Measurements from ENCODE around the gene RNF5.
"Not testable (repeated sequence)": the region's sequence is repeated elsewhere in the genome, so short reads cannot be mapped to it uniquely, and the experiment has no call there.

Gene RNF5

GRCh38 chr6:32187009-32187709 lies 9.0 kb downstream of the RNF5 start:
- Mint-ChIP-seq H3K4me1 (ENCODE audit: low read depth) (peaks cover 69% of the 10 kb centered on the region), H3K36me3 (ENCODE audit: low read depth) (peaks cover 90% of the 10 kb centered on the region), H3K27me3 (no peaks in the 10 kb centered on the region), H3K27ac (peak overlapping the region; percentile 93), H3K9me3 (no peaks in the 10 kb centered on the region), H3K4me3 (peak overlapping the region; percentile 95)
- intact Hi-C loops (cut with micrococcal nuclease) = no loop called here

DNA sequence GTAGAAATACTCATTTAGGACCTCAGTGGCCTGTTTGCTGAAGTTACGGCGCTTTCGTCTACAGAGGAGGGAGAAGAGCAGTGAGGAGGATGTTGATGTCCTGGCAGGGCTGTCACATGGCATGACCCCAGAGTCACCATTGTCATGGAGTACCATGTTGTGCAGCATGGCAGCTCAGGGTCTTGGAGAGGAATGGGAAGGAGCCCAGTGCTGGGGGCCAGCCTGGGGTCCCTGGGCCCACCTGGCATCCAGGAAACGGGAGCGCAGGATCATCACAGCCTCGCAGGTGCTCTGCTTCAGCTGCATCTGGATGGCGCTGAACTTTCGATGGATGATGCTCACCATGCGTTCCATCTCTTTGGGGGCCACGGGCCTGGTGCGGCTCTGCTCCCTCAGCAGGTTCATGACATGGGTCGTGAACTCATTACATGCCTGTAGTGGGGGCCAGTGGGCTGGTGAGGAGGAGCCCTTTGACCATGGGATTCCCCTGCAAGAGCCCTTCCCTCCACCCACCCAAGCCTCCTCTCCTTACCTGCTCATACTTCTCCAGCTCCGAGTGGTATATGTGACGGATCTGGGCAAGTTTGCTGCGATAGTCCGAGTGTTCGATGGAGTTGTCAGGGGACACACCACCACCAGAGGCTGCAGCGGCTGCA lies 9.6 kb downstream of the RNF5 start:
- Mint-ChIP-seq H3K36me3 (ENCODE audit: low read depth) (peaks cover 88% of the 10 kb centered on the region), H3K27ac (peak overlapping the region; percentile 93), H3K4me3 (peak overlapping the region; percentile 95), H3K4me1 (ENCODE audit: low read depth) (peaks cover 69% of the 10 kb centered on the region)
- H3K9me3 Mint-ChIP-seq; H3K27me3 Mint-ChIP-seq; intact Hi-C loops (cut with micrococcal nuclease): not testable (repeated sequence)

DNA sequence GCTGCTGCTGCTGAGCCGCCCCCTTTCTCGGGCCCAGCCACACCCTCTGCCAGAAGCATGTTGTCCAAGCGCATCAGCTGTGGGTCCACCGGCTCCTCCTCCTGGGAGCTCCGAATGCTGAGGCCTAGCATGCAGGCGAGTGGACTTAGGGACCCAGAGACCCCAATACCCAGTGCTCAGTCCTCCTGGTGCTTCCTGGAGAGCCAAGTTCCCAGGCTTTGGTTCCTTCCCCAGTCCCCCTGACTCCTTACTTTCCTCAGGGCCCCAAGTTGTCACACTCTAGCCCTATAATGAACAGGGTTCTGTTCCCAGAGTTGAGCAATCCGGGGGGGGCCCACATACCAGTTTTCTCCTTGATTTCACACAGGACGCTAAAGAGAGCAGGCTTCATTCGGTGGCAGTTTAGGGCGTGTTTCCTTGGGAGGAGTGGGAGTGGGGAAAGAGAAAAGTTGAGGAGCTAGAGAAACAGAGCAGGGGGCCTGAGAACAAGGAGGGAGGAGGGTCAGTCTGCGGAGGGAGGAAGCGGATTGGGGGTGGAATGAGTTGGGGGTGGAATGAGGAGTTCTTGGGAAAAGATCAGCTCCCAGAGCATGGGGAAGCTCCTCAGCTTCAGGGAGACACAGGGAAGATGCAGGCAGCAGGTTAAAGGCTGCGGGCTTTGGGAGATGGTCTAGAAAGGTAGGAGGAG lies 10.3 kb downstream of the RNF5 start:
- H3K4me3 Mint-ChIP-seq = peak overlapping the region; percentile 95

GRCh38 chr6:32189069-32189741 lies 11.0 kb downstream of the RNF5 start:
- Mint-ChIP-seq H3K9me3 (no peaks in the 10 kb centered on the region), H3K4me3 (peak overlapping the region; percentile 95), H3K27ac (peak overlapping the region; percentile 93), H3K27me3 (no peaks in the 10 kb centered on the region), H3K36me3 (ENCODE audit: low read depth) (peaks cover 74% of the 10 kb centered on the region), H3K4me1 (ENCODE audit: low read depth) (peaks cover 76% of the 10 kb centered on the region)
- intact Hi-C loops (cut with micrococcal nuclease) = no loop called here

More for the DNA sequence above, 10.3 kb downstream of the RNF5 start:
- H3K4me1 Mint-ChIP-seq (ENCODE audit: low read depth) = peaks cover 71% of the 10 kb centered on the region
- H3K9me3 Mint-ChIP-seq = no peaks in the 10 kb centered on the region
- no peaks in the 10 kb centered on the region for H3K27me3 Mint-ChIP-seq
- intact Hi-C loops (cut with micrococcal nuclease) = no loop called here
- H3K36me3 Mint-ChIP-seq (ENCODE audit: low read depth) = peaks cover 81% of the 10 kb centered on the region
- peak overlapping the region; percentile 93 for H3K27ac Mint-ChIP-seq

GRCh38 chr6:32189742-32190053 lies 11.5 kb downstream of the RNF5 start:
- Mint-ChIP-seq H3K27ac (peak overlapping the region; percentile 93), H3K4me1 (ENCODE audit: low read depth) (peaks cover 78% of the 10 kb centered on the region), H3K27me3 (no peaks in the 10 kb centered on the region), H3K4me3 (peak overlapping the region; percentile 95), H3K36me3 (ENCODE audit: low read depth) (peaks cover 72% of the 10 kb centered on the region), H3K9me3 (no peaks in the 10 kb centered on the region)
- intact Hi-C loops (cut with micrococcal nuclease) = no loop called here

- Mint-ChIP-seq H3K9me3 (no peaks in the 10 kb centered on the region), H3K4me3 (peak within 1 kb of the TSS; percentile 95), H3K36me3 (ENCODE audit: low read depth) (peaks cover 71% of the 10 kb centered on the region), H3K27me3 (no peaks in the 10 kb centered on the region), H3K27ac (peak within 1 kb of the TSS; percentile 93), H3K4me1 (ENCODE audit: low read depth) (peaks cover 83% of the 10 kb centered on the region)
- intact Hi-C loops (cut with micrococcal nuclease) = no loop called here
Measured at GRCh38 chr6:32190054-32190851, 12.0 kb downstream of the RNF5 start, which contains the start of gene PBX2. Gene PBX2, minus strand, starts transcription at chr6:32190202. Its CDS starts 287 bp downstream, at chr6:32189915.

DNA sequence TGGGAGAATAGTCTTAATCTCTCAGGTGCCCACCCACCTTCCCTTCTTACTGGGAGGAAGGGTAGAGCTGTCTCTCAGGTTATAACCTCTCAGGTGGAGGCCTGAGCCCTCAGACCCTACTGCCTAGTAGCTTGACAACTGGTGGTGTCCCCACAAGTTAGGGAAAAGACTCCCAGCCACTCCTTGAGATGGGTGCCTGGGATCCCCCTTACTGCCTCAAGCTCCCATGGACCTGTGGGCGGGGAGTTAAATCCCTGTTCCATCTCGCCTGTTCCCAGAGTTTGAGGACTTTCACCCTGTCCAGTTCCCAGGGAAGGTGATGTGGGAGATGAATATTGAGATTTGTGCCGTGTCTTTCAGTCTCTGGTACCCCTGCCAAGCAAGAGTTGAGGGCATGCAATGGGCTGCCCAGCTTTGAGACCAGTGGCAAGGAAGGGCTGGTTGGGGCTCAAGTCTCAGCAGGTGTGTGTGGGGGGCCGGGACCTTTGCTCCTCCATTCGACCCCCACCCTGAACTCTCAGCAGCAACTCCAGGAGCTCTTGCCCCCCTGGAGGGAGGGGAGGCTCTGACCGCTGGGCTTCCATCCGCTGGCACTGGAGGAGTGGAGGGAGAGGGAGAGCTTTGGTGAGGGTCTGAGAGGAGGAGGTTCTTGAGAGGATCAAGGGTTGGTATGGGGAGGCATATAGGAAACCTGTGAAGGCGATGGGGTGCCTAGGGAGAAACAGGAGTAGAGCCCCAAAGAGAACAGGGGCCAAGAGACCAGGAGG lies 12.9 kb downstream of the RNF5 start:
- peaks cover 65% of the 10 kb centered on the region for H3K36me3 Mint-ChIP-seq (ENCODE audit: low read depth)
- H3K4me3 Mint-ChIP-seq = peak overlapping the region; percentile 94
- H3K9me3 Mint-ChIP-seq = no peaks in the 10 kb centered on the region
- H3K27ac Mint-ChIP-seq = peak overlapping the region; percentile 93
- H3K27me3 Mint-ChIP-seq = no peaks in the 10 kb centered on the region
- intact Hi-C loops (cut with micrococcal nuclease) = no loop called here
- H3K4me1 Mint-ChIP-seq (ENCODE audit: low read depth) = peaks cover 80% of the 10 kb centered on the region

DNA sequence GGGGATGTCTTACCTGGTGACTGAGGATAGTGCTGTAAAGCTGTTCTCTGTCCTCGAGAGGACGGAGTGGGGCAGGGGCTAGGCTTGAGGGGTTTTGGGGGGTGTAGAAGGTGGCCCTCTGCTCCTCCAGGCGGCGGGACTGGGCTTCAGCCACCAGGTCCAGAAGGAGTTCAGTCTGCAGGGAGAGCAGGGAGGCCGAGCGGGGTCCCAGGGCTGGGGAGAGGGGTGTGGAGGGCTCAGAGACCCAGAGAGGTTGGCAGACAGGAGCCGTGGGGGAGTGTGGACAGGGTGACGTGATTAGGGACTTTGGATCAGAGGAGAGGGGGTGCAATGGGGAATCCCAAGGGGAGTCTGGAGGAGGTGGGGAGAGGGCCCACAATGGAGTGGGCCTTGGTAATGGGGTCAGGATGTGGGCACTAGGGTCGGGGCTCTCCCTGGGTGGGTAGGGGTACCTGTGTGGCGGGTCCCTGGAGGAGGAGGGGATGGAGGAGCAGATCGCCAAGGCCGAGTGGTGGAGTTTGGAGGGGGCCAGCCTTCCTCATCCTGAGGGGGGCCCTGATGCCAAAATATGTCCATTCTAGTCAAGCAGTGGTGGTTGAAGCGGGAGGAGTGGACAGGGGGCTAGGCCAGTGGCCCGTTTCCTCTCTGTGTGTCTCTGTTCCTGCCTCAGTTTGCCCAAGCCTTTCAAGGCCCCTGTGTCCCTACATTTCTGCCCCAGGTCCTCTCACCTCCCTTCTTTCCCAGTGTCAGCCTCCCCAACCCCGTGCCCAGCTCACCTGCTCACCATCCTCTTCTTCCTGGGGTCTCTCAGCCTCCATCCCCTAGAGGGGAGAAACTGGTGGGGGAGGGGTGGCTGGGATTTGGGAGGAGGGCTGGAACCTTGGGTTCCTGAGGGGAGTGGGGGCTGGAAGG lies 13.7 kb downstream of the RNF5 start:
- intact Hi-C loops (cut with micrococcal nuclease) = no loop called here
- Mint-ChIP-seq H3K9me3 (no peaks in the 10 kb centered on the region), H3K27me3 (no peaks in the 10 kb centered on the region), H3K36me3 (ENCODE audit: low read depth) (peaks cover 64% of the 10 kb centered on the region), H3K4me3 (peak overlapping the region; percentile 94), H3K27ac (peak overlapping the region; percentile 93), H3K4me1 (ENCODE audit: low read depth) (peaks cover 80% of the 10 kb centered on the region)

GRCh38 chr6:32192608-32193039 lies 14.4 kb downstream of the RNF5 start, which contains the start of gene GPSM3:
Gene GPSM3, minus strand, starts transcription at chr6:32192643. Its CDS starts 130 bp downstream, at chr6:32192513.
- H3K4me3 Mint-ChIP-seq = peak within 1 kb of the TSS; percentile 94
- intact Hi-C loops (cut with micrococcal nuclease) = no loop called here
- peak within 1 kb of the TSS; percentile 93 for H3K27ac Mint-ChIP-seq
- peaks cover 80% of the 10 kb centered on the region for H3K4me1 Mint-ChIP-seq (ENCODE audit: low read depth)
- H3K27me3 Mint-ChIP-seq = no peaks in the 10 kb centered on the region
- H3K36me3 Mint-ChIP-seq (ENCODE audit: low read depth) = peaks cover 60% of the 10 kb centered on the region
- no peaks in the 10 kb centered on the region for H3K9me3 Mint-ChIP-seq

DNA sequence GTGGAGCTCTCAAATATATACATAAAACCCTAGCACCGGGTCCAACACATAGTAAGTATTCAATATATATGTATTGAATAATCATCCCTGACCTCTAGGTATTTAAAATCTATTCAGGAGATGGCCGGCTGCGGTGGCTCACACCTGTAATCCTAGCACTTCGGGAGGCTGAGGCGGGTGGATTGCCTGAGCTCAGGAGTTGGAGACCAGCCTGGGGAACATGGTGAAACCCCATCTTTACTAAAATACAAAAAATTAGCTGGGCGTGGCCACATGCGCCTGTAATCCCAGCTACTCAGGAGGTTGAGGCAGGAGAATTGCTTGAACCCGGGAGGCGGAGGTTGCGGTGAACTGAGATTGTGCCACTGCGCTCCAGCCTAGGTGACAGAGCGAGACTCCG lies 14.9 kb downstream of the RNF5 start:
- intact Hi-C loops (cut with micrococcal nuclease); H3K9me3 Mint-ChIP-seq; H3K27me3 Mint-ChIP-seq: not testable (repeated sequence)
- H3K27ac Mint-ChIP-seq = peak overlapping the region; percentile 93
- H3K4me1 Mint-ChIP-seq (ENCODE audit: low read depth) = peaks cover 76% of the 10 kb centered on the region
- peak overlapping the region; percentile 94 for H3K4me3 Mint-ChIP-seq
- H3K36me3 Mint-ChIP-seq (ENCODE audit: low read depth) = peaks cover 56% of the 10 kb centered on the region

DNA sequence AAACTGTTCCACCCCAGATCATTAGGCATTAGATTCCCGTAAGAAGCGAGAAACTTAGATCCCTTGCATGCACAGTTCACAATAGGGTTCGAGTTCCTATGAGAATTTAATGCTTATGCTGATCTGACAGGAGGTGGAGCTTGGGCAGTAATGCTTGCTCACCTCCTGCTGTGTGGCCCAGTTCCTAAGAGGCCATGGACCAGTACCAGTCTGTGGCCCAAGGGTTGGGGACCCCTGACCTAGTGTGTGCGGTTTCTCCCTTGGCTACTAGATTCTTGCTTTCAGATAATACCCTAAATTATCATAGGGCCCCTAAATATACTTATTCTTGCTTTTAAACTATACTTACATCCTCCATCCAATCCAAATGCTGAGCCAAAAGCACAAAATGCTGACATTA lies 16.2 kb downstream of the RNF5 start:
- no peaks in the 10 kb centered on the region for H3K27me3 Mint-ChIP-seq
- intact Hi-C loops (cut with micrococcal nuclease) = loop anchor here (2.0 kb wide), 1 partner anchor 76 kb away; no protein-coding TSS in a partner anchor
- no peaks in the 10 kb centered on the region for H3K9me3 Mint-ChIP-seq
- H3K4me1 Mint-ChIP-seq (ENCODE audit: low read depth) = peaks cover 64% of the 10 kb centered on the region
- no peak overlapping the region for H3K4me3 Mint-ChIP-seq
- H3K27ac Mint-ChIP-seq = peak overlapping the region; percentile 99
- H3K36me3 Mint-ChIP-seq (ENCODE audit: low read depth) = peaks cover 43% of the 10 kb centered on the region

Measured in dendritic cell treated with granulocyte-macrophage colony-stimulating factor and Interleukin-4, amounts not matched to agents 40 ng/mL and 50 ng/mL, for 4 days (primary cell).